ENCODE data around the gene ZNF146.
"Not testable (repeated sequence)": the region's sequence is repeated elsewhere in the genome, so short reads cannot be mapped to it uniquely, and the experiment has no call there.

ZNF146 gene

DNA sequence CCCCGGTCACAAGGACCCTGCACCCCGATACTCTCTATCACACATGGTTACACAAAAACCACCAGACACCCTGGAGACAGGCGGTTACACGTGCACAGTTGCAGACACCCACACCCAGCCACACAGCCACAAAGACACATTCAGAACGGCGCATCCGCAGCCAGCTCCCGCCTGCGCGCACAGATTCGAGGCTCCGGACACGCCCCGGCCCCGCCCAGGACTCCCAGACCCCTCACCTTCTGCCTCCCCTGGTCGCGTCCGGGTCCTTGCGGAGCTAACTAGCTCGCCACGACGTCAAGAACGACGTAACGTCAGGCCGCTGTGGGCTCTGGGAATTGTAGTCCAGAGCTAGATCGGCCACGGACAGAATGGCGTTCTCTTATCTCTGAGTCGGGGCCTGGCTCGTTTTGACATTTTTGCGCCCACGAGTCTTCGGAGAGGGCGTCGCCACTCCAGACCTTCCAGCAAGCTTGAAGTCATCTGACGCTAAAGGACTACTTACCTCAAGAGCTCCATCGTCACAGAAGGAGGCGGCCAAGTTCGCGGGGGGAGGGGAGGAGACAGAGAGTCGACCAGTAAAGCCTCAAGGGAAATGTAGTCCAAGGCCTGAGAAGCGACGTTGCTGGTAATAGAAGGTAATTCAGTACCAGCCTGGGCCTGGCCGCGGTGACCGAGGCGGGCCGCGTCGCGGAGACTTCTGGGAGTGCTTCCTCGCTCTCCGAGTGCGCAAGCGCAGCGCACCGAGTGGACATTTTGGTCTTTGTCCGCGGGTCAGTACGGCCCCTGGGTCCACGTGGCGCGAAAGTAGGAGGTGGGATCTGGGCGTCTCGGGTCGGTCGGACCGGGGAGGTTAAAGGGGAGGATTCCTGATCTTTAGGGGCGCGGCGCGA, at the start of gene ZNF146, which contains the start of gene ZNF565:
ZNF146 (plus strand) TSS at position 721 of the 890 bp plus-strand sequence. CDS start 21,335 bp downstream, outside the sequence.
ZNF565 (minus strand) TSS at position 280 of the 890 bp plus-strand sequence. CDS start 12,680 bp downstream, outside the sequence.
- DNase-seq = peak; percentile 96

- peak; percentile 44 for DNase-seq
Measured at GRCh38 chr19:36169084-36169760, 45.7 kb upstream of the ZNF146 start.

GRCh38 chr19:36172852-36173251, 42.1 kb upstream of the ZNF146 start:
- no peak for DNase-seq

DNA sequence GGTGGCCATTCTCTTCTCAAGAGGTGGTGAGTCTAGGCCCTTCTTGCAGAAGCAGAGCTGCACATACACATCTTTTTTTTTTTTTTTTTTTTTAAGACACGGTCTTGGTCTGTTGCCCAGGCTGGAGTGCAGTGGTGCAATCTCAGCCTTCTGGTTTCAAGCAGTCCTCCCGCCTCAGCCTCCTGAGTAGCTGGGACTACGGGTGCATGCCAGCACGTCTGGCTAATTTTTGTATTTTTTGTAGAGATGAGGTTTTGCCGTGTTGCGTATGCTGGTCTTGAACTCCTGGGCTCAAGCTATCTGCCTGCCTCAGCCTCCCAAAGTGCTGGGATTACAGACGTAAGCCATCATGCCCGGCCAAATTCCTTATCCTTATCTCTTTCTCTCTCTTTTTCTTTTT, 41.1 kb upstream of the ZNF146 start:
- DNase-seq = not testable (repeated sequence)

- DNase-seq = not testable (repeated sequence)
Measured at GRCh38 chr19:36179077-36179476, 35.8 kb upstream of the ZNF146 start.

- DNase-seq = no peak
Measured at GRCh38 chr19:36182612-36183244, 32.2 kb upstream of the ZNF146 start.

- DNase-seq = no peak
Measured at GRCh38 chr19:36183245-36183628, 31.7 kb upstream of the ZNF146 start.

DNA sequence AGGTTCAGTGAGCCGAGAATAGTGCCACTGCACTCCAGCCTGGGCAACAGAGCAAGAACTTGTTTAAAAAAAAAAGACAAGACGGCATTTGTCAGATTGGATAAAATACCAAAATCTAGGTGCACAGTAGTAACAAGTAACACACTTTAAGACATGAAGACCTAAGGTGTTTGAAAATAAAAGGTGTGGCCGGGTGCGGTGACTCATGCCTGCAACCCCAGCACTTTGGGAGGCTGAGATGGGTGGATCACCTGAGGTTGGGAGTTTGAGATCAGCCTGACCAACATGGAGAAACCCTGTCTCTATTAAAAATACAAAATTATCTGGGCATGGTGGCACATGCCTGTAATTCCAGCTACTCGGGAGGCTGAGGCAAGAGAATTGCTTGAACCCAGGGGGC, 28.2 kb upstream of the ZNF146 start:
- not testable (repeated sequence) for DNase-seq

DNA sequence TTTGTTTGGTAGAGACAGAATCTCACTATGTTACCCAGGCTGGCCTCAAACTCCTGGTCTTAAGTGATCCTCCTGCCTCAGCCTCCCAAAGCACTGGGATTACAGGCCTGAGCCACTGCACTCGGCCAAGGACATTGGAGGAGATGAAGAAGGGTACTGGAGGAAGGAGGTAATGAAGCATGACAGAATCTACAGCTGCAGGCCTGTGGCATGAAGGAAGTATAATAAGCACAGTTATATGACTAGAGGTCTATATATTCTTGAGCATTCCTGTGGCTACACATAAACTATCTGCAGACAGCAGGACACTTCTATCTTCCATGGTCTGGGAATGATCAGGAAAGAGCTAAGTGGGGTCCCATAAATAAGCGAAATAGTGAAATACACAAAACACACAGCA, 18.7 kb upstream of the ZNF146 start:
- no peak for DNase-seq

DNA sequence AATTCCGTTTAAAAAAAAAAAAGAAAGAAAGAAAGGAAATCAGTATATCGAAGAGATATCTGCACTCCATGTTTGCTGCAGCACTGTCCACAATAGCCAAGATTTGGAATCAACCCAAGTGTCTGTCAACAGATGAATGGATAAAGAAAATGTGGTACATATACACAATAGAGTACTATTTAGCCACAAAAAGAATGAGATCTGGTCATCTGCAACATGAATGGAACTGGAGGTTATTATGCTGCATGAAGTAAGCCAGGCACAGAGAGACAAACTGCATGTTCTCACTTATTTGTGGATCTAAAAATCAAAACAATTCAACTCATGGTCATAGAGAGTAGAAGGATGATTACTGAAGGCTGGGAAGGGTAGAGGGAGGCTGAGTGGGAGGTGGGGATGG, 16.8 kb upstream of the ZNF146 start:
- DNase-seq = no peak

- DNase-seq = no peak
Measured at GRCh38 chr19:36201684-36202083, 13.2 kb upstream of the ZNF146 start.

- DNase-seq = no peak
Measured at GRCh38 chr19:36203293-36203692, 11.6 kb upstream of the ZNF146 start.

DNA sequence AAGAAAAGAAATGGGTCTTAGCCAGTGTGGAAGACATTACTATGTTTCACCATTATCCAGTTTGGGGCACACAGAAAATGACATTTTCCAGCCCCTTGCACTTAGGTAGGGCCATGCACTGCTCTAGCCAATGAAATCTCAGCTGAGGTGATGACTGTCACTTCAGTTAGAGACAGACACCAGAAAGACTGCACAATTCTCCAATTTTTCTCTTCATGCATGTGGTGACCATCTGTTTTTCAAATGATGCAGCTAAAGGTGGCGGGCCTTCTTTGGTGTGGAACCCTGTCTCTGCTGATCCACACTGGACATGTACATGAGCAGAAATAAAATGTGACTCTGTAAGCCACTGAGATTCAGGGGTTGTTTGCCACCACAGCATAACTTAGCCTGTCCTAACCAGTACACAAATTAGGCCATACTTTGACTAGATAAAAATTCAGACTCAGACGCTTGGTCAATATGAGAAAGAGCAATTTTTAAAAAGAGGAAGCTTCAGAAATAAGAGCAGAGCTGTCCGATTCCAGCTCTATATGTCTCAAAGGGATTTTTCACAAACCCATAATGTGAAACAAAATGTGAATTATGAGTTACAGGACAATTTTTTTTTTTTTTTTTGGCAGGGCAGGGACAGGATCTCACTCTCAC, 7.2 kb upstream of the ZNF146 start:
- no peak for DNase-seq

GRCh38 chr19:36209372-36209771, 5.5 kb upstream of the ZNF146 start:
- no peak for DNase-seq

DNA sequence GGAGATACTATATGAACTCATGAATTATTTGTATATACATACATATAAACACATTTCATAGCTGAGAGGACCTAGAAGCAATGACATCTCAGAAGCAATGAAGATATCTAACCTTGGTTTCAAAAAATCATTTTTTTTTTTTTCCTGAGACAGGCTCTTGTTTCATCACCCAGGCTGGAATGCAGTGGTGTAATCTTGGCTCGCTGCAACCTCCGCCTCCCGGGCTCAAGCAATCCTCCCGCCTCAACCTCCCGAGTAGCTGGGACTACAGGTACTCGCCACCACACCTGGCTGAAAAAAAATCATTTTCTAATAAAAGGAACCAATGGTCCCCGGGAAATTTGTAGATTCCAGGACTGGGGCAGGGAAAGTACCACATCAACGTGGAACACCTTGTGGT, 4.4 kb upstream of the ZNF146 start:
- DNase-seq = no peak

GRCh38 chr19:36212895-36213294, 2.0 kb upstream of the ZNF146 start:
- no peak for DNase-seq

DNA sequence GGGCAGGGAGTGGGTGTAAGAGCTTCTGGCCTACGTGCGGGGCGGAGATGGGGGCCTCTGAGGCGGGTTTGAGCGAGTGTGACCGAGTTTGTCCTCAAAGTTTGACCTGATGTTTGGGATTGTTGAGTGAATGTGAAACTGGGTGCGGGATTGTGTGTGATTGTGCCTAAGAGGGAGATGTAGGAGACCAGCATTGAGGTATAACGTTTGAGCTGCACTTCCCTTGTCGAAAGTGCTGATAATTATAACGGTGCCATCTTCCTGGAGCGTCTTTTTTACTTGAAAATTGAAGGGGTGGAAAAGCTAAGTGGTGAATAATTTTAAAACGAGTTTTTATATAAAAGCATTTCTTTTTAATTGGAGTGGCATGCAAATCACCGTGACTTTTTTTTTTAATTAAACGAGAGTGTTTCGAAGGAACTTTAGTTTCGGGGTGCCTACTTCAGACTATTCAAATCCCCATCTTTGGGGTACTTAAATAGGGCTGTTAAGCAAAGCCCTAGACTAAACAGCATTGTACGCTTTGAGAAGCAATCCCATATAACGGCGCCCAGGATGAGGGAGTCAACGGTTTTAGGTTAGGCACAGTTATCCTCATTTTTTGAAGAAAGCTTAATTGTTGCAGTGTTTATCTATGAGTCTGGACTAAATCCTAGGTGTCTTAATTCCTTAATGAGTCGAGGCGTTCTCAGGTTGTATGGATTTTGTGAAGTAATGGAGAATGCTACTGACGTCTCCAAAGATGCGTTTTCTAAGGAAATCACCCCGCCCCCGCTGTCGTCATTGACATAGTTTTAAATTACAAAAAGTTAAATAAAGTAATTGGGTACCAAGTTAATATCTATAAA, 594 bp downstream of the ZNF146 start:
- no peak for DNase-seq

DNA sequence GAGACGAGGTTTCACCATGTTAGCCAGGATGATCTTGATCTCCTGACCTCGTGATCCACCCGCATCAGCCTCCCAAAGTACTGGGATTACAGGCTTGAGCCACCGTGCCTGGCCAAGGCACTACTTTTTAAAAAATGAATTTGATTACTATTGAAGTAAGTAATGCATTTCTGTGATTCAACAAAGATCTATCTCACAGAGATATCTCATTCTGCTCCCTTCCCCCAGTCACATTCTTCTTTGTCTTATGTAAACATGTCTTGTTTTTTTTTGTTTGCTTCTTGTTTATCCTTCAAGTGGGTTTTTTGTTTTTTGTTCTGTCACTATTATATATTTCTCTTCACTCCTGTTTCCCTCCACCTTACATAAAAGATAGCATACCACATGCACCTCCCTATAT, 6.6 kb downstream of the ZNF146 start:
- no peak for DNase-seq

GRCh38 chr19:36222503-36222902, 7.6 kb downstream of the ZNF146 start:
- DNase-seq = no peak

GRCh38 chr19:36225219-36225892, 10.4 kb downstream of the ZNF146 start:
- no peak for DNase-seq

- not testable (repeated sequence) for DNase-seq
Measured at GRCh38 chr19:36233626-36234025, 18.7 kb downstream of the ZNF146 start.

Data from NCI-H1092 (cell line).